GM21619 (cell line): Measurements from ENCODE around the gene PTPN13.
A peak's percentile ranks its signal among the peaks of the same experiment; 100 is the strongest.

Experiments
- ATAC-seq: cut with Tn5 transposase; IDR thresholded peaks from one replicate; pipeline ENCODE4 v1.9.1; 2021; ENCODE audit not compliant: unreplicated experiment

Gene PTPN13

GRCh38 chr4:86593688-86594558 is at the start of gene PTPN13:
Gene PTPN13, plus strand, starts transcription at chr4:86594315. Its CDS starts 40,942 bp downstream, at chr4:86635257.
- ATAC-seq: peak; percentile 98

GRCh38 chr4:86547140-86547539 is 47.0 kb upstream of the PTPN13 start:
- no peak for ATAC-seq

GRCh38 chr4:86549163-86549788 is 44.8 kb upstream of the PTPN13 start:
- no peak for ATAC-seq

- no peak for ATAC-seq
Measured at GRCh38 chr4:86551387-86551786, 42.7 kb upstream of the PTPN13 start.

GRCh38 chr4:86554646-86555045 is 39.5 kb upstream of the PTPN13 start:
- ATAC-seq: no peak

GRCh38 chr4:86556791-86557415 is 37.2 kb upstream of the PTPN13 start:
- ATAC-seq: no peak

GRCh38 chr4:86557526-86557925 is 36.6 kb upstream of the PTPN13 start:
- peak; percentile 92 for ATAC-seq

GRCh38 chr4:86558258-86558657 is 35.9 kb upstream of the PTPN13 start:
- no peak for ATAC-seq

GRCh38 chr4:86558797-86559196 is 35.3 kb upstream of the PTPN13 start:
- ATAC-seq: no peak

- no peak for ATAC-seq
Measured at GRCh38 chr4:86560447-86560846, 33.7 kb upstream of the PTPN13 start.

GRCh38 chr4:86561256-86561655 is 32.9 kb upstream of the PTPN13 start:
- ATAC-seq: no peak

- no peak for ATAC-seq
Measured at GRCh38 chr4:86563416-86563815, 30.7 kb upstream of the PTPN13 start.

GRCh38 chr4:86564795-86565194 is 29.3 kb upstream of the PTPN13 start:
- ATAC-seq: no peak

GRCh38 chr4:86565651-86566050 is 28.5 kb upstream of the PTPN13 start:
- ATAC-seq: no peak

- ATAC-seq: no peak
Measured at GRCh38 chr4:86569103-86569870, 24.8 kb upstream of the PTPN13 start.

- ATAC-seq: no peak
Measured at GRCh38 chr4:86579941-86580340, 14.2 kb upstream of the PTPN13 start.

GRCh38 chr4:86582410-86582809 is 11.7 kb upstream of the PTPN13 start:
- no peak for ATAC-seq

- no peak for ATAC-seq
Measured at GRCh38 chr4:86586160-86586572, 7.9 kb upstream of the PTPN13 start.

- no peak for ATAC-seq
Measured at GRCh38 chr4:86586626-86587380, 7.3 kb upstream of the PTPN13 start.

GRCh38 chr4:86587381-86588140 is 6.6 kb upstream of the PTPN13 start:
- no peak for ATAC-seq
